Mammary epithelial cell (primary cell): ENCODE data around the gene UTP3.

Experiments
- CTCF ChIP-seq, 2 donors: IDR thresholded peaks in 1 of 2; conservative IDR thresholded peaks in 1 of 2; 2 replicates each; pipeline ENCODE4 v1.5.1; 2011 to 2012; ENCODE audit warnings: inconsistent platforms in 2 of 2, low read length in 2 of 2, mild to moderate bottlenecking in 2 of 2, control low read depth in 1 of 2, low read depth in 1 of 2; ENCODE audit not compliant: insufficient read depth in 1 of 2; ENCODE audit errors: extremely low read depth in 1 of 2
- EZH2 ChIP-seq: IDR thresholded peaks from 2 replicates; pipeline ENCODE4 v1.6.1; 2012; ENCODE audit warnings: low read length, inconsistent platforms, borderline replicate concordance

GRCh38 chr4:70651864-70652506, 36.3 kb upstream of the UTP3 start:
- TF ChIP-seq CTCF (conservative IDR thresholded peaks at IDR 0.05 in 1 of 2, IDR thresholded peaks at IDR 0.05 in 1 of 2; ENCODE audit: extremely low read depth in 1 of 2, insufficient read depth in 1 of 2, low read depth in 1 of 2, low read length in 2 of 2), result peak; percentile 51 to 56
- no peak for TF ChIP-seq EZH2
